Hepatocyte (in vitro differentiated cells): Measurements from ENCODE around the gene CIT.

Source experiments
- EZH2 ChIP-seq: fragments of 200-600 bp; sonication (generic); IDR thresholded peaks from 2 replicates; pipeline ENCODE4 v1.6.1; 2016; ENCODE audit warnings: antibody characterized with exemption, mild to moderate bottlenecking, borderline replicate concordance
- EZH2phosphoT487 ChIP-seq: fragments of 200-600 bp; sonication (generic); IDR thresholded peaks from one replicate; pipeline ENCODE4 v1.6.1; 2018; ENCODE audit warnings: antibody characterized with exemption, mild to moderate bottlenecking, low read depth, moderate library complexity; ENCODE audit not compliant: unreplicated experiment, severe bottlenecking
- TF ChIP-seq, protein P1 (sequence below): fragments of 200-600 bp; sonication (generic); IDR thresholded peaks from 2 replicates; pipeline ENCODE4 v1.5.1; 2016; ENCODE audit warnings: antibody characterized with exemption, mild to moderate bottlenecking; ENCODE audit not compliant: poor library complexity

DNA sequence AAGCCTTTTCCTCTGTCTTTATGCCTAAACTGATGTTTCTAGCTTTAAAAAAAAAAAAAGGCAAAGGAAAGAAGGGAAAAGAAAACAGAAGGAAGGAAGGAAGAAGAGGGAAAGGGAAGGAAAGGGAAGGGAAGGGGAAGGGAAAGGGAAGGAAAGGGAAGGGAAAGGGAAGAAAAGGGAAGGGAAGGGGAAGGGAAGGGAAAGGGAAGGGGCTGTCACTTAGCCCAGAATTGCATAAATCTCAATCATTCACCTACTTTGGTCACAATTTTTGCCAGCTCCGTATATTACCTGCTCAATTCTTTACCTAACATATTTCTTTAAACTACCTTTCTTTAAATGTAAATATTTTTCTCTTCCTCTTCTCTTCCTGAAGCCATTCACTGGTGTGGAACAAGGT, 26.8 kb downstream of the CIT start:
- TF ChIP-seq EZH2 = no peak
- TF ChIP-seq, protein P1, sequence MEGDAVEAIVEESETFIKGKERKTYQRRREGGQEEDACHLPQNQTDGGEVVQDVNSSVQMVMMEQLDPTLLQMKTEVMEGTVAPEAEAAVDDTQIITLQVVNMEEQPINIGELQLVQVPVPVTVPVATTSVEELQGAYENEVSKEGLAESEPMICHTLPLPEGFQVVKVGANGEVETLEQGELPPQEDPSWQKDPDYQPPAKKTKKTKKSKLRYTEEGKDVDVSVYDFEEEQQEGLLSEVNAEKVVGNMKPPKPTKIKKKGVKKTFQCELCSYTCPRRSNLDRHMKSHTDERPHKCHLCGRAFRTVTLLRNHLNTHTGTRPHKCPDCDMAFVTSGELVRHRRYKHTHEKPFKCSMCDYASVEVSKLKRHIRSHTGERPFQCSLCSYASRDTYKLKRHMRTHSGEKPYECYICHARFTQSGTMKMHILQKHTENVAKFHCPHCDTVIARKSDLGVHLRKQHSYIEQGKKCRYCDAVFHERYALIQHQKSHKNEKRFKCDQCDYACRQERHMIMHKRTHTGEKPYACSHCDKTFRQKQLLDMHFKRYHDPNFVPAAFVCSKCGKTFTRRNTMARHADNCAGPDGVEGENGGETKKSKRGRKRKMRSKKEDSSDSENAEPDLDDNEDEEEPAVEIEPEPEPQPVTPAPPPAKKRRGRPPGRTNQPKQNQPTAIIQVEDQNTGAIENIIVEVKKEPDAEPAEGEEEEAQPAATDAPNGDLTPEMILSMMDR = no peak
- TF ChIP-seq EZH2phosphoT487 = no peak
